Neural cell (in vitro differentiated cells): ENCODE measurements around the gene NR5A1.

Experiments
- RAD21 ChIP-seq: fragments of 450-650 bp; conservative IDR thresholded peaks from 2 replicates; pipeline ENCODE4 v1.6.1; 2014; ENCODE audit warnings: antibody characterized with exemption, mild to moderate bottlenecking, moderate library complexity
- SMC3 ChIP-seq: fragments of 450-650 bp; conservative IDR thresholded peaks from 2 replicates; pipeline ENCODE4 v1.6.1; 2014; ENCODE audit warnings: antibody characterized with exemption, mild to moderate bottlenecking, moderate library complexity; ENCODE audit not compliant: poor library complexity
- TF ChIP-seq, protein P1 (sequence below): fragments of 450-650 bp; IDR thresholded peaks from 2 replicates; pipeline ENCODE4 v1.5.1; 2014; ENCODE audit warnings: antibody characterized with exemption, mild to moderate bottlenecking, moderate library complexity; ENCODE audit not compliant: poor library complexity, severe bottlenecking

DNA sequence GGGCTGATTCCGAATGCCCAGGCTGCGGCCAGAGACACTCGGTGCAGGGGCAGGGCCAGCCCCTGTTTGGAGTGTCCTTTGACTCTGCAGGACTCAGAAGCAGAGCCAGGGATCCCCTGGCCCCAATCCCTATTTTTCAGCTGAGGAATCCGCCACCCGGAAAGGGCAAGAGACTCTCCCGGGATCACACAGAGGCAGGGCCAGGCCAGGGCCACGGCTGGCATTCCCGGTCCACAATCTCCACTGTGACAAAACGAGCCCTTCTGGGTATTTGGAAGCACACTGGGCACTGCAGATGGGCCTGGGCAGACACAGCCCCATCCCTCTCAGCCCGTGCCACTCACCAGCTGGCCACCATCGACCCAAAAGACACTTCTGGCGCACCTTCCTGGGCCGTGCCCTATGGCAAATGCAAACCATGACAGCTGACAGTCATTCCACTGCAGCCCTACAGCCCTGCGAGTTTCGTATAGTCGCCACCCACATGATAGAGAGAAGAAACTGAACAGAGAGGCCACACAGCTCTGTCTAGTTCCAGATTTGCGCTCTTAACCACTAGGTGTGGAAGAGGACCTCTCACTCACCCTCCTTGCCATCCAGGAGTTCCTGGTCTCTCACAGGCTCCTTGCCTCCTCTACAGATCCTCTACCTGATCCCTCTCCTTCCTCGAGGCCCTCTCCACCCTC, 13.3 kb downstream of the NR5A1 start:
- TF ChIP-seq RAD21 (no peak), SMC3 (no peak)
- TF ChIP-seq, protein P1, sequence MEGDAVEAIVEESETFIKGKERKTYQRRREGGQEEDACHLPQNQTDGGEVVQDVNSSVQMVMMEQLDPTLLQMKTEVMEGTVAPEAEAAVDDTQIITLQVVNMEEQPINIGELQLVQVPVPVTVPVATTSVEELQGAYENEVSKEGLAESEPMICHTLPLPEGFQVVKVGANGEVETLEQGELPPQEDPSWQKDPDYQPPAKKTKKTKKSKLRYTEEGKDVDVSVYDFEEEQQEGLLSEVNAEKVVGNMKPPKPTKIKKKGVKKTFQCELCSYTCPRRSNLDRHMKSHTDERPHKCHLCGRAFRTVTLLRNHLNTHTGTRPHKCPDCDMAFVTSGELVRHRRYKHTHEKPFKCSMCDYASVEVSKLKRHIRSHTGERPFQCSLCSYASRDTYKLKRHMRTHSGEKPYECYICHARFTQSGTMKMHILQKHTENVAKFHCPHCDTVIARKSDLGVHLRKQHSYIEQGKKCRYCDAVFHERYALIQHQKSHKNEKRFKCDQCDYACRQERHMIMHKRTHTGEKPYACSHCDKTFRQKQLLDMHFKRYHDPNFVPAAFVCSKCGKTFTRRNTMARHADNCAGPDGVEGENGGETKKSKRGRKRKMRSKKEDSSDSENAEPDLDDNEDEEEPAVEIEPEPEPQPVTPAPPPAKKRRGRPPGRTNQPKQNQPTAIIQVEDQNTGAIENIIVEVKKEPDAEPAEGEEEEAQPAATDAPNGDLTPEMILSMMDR = no peak
